PC-9 (cell line): ENCODE measurements around the gene TMOD1.
A peak's percentile ranks its signal among the peaks of the same experiment; 100 is the strongest.

Source experiments
- EZH2 ChIP-seq: fragments of 200-600 bp; sonication (generic); IDR thresholded peaks from 2 replicates; pipeline ENCODE4 v1.8.0; 2017; ENCODE audit warnings: antibody characterized with exemption, low read depth
- TF ChIP-seq, protein P1 (sequence below): fragments of 200-600 bp; sonication (generic); conservative IDR thresholded peaks from 2 replicates; pipeline ENCODE4 v1.6.1; 2017; ENCODE audit warnings: mixed run types, antibody characterized with exemption, mild to moderate bottlenecking, moderate library complexity

DNA sequence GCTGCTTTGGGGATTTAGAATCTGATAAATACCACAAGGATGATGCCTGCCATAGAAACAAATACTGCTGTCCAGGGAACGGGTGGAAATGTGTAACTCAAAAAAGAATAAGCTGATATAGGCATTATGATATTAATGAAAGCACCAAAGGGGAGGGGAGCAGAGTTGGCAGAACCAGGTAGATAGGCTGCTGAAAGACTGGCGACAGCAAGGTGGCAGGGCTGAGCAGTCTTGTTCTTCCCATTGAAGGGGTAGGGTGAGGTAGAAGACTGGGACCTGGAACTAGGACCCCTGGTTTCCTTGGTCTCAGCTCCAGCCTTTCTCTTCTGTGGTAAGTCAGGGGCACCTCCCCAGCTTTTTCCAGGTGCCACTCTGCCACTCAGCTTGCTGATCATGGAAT is 31.4 kb upstream of the TMOD1 start:
- TF ChIP-seq, protein P1, sequence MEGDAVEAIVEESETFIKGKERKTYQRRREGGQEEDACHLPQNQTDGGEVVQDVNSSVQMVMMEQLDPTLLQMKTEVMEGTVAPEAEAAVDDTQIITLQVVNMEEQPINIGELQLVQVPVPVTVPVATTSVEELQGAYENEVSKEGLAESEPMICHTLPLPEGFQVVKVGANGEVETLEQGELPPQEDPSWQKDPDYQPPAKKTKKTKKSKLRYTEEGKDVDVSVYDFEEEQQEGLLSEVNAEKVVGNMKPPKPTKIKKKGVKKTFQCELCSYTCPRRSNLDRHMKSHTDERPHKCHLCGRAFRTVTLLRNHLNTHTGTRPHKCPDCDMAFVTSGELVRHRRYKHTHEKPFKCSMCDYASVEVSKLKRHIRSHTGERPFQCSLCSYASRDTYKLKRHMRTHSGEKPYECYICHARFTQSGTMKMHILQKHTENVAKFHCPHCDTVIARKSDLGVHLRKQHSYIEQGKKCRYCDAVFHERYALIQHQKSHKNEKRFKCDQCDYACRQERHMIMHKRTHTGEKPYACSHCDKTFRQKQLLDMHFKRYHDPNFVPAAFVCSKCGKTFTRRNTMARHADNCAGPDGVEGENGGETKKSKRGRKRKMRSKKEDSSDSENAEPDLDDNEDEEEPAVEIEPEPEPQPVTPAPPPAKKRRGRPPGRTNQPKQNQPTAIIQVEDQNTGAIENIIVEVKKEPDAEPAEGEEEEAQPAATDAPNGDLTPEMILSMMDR = peak; percentile 52
- no peak for TF ChIP-seq EZH2
